Measurements from ENCODE around the gene TMPRSS9.

Gene TMPRSS9

GRCh38 chr19:2441096-2441752 lies 81.2 kb downstream of the TMPRSS9 start:
- CTCF ChIA-PET: interaction anchor here (0.8 kb wide), 1 partner anchor 170 kb away, joined by 3 read pairs; no protein-coding TSS in a partner anchor
- H3K4me1 ChIP-seq (ENCODE audit: control insufficient read depth, insufficient read depth, low read length): no peaks in the 10 kb centered on the region
- TF ChIP-seq ZNF223 (tag by site-specific recombination; IDR thresholded peaks at IDR 0.05) (no peak), EGR2 (tag by site-specific recombination; IDR thresholded peaks at IDR 0.05; ENCODE audit: low read depth) (no peak), ZNF776 (tag by site-specific recombination; IDR thresholded peaks at IDR 0.05; ENCODE audit: borderline replicate concordance) (no peak), ZEB2 (tag by site-specific recombination; IDR thresholded peaks at IDR 0.05) (no peak), ZNF658 (tag by site-specific recombination; IDR thresholded peaks at IDR 0.05) (no peak), SETDB1 (IDR thresholded peaks at IDR 0.05; ENCODE audit: insufficient read length, low read length) (no peak), OVOL3 (tag by site-specific recombination; IDR thresholded peaks at IDR 0.05) (no peak), ZNF558 (tag by site-specific recombination; IDR thresholded peaks at IDR 0.05) (no peak), ZNF488 (tag by site-specific recombination; IDR thresholded peaks at IDR 0.05) (no peak), TSHZ1 (tag by site-specific recombination; IDR thresholded peaks at IDR 0.05; ENCODE audit: borderline replicate concordance) (no peak), ZNF433 (tag by site-specific recombination; IDR thresholded peaks at IDR 0.05; ENCODE audit: low read depth) (no peak), ZNF792 (tag by site-specific recombination; IDR thresholded peaks at IDR 0.05) (no peak), ELK4 (IDR thresholded peaks at IDR 0.05; ENCODE audit: borderline replicate concordance, low read depth, low read length) (no peak)
- TF ChIP-seq, protein P1, sequence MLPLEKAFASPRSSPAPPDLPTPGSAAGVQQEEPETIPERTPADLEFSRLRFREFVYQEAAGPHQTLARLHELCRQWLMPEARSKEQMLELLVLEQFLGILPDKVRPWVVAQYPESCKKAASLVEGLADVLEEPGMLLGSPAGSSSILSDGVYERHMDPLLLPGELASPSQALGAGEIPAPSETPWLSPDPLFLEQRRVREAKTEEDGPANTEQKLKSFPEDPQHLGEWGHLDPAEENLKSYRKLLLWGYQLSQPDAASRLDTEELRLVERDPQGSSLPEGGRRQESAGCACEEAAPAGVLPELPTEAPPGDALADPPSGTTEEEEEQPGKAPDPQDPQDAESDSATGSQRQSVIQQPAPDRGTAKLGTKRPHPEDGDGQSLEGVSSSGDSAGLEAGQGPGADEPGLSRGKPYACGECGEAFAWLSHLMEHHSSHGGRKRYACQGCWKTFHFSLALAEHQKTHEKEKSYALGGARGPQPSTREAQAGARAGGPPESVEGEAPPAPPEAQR (tag by site-specific recombination; IDR thresholded peaks at IDR 0.05): no peak
- POLR2A ChIA-PET: interaction anchor here (0.7 to 1.6 kb wide), 3 partner anchors 14 to 37 kb away, joined by 3 to 5 read pairs (median 3); partner anchors contain the start of genes GADD45B and TIMM13
- H3K9me3 ChIP-seq (ENCODE audit: control insufficient read depth, insufficient read depth, low read depth, low read length): no peaks in the 10 kb centered on the region
- no peak overlapping the region for H3K4me3 ChIP-seq (ENCODE audit: low read depth, low read length)
- no peak overlapping the region for H3K27ac ChIP-seq (ENCODE audit: extremely low read depth, low read depth, low read length)
- peaks cover 15 to 75% of the 10 kb centered on the region in 2 experiments; a peak in 2 of 3 replicates for H3K36me3 ChIP-seq (ENCODE audit: control insufficient read depth in 2 of 2, insufficient read depth in 1 of 2, low read length in 2 of 2)

DNA sequence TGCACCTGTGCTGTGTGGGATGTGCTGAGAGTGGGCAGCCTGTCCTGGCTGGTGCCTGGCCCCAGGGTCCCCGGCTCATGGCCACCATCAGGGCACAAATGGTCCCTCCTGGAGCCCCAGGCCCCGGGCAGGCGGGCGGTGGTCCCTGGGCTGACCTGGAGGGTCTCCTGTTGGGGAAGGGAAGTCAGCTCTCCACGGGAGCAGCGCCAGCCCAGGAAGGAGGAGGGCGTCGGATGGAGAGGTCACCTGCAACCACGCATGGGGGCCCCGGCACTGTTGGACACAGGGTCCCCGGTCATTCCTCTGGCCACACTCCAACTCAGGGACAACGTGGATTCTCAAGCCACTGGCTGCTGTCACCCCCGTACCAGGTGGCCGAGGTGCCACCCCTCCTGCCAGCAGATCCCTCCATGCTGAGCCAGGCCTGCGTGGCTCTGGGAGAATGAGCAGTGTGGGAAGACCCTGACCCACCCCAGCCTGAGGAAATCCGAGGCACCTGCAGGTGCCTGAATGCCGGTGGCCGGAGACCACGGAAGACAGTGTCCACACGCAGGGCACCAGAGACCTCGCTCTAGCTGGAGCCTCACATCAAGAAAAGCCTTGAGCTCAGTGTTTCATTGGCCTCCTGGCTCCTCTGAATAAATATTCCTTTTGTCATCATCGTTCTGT lies 83.2 kb downstream of the TMPRSS9 start:
- CTCF ChIA-PET: interaction anchor here (0.6 to 0.7 kb wide), 2 partner anchors 194 to 204 kb away, joined by 3 to 4 read pairs; no protein-coding TSS in a partner anchor
- POLR2A ChIA-PET: interaction anchor here (2.1 kb wide), 1 partner anchor 33 kb away, joined by 7 read pairs; the partner anchor contains the start of gene GADD45B
- Histone ChIP-seq H3K27ac (ENCODE audit: extremely low read depth, low read depth, low read length) (no peak overlapping the region), H3K4me3 (ENCODE audit: low read depth, low read length) (no peak overlapping the region), H3K9me3 (ENCODE audit: control insufficient read depth, insufficient read depth, low read depth, low read length) (no peaks in the 10 kb centered on the region), H3K4me1 (ENCODE audit: control insufficient read depth, insufficient read depth, low read length) (no peaks in the 10 kb centered on the region), H3K36me3 (ENCODE audit: control insufficient read depth in 2 of 2, insufficient read depth in 1 of 2, low read length in 2 of 2) (peaks cover 10 to 70% of the 10 kb centered on the region in 2 experiments; a peak in 2 of 3 replicates)
- TF ChIP-seq YY2 (tag by site-specific recombination; IDR thresholded peaks at IDR 0.05): no peak
- TF ChIP-seq, protein P2, sequence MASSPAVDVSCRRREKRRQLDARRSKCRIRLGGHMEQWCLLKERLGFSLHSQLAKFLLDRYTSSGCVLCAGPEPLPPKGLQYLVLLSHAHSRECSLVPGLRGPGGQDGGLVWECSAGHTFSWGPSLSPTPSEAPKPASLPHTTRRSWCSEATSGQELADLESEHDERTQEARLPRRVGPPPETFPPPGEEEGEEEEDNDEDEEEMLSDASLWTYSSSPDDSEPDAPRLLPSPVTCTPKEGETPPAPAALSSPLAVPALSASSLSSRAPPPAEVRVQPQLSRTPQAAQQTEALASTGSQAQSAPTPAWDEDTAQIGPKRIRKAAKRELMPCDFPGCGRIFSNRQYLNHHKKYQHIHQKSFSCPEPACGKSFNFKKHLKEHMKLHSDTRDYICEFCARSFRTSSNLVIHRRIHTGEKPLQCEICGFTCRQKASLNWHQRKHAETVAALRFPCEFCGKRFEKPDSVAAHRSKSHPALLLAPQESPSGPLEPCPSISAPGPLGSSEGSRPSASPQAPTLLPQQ (tag by site-specific recombination; IDR thresholded peaks at IDR 0.05): no peak
- no peak for TF ChIP-seq ZNF701 (tag by site-specific recombination; IDR thresholded peaks at IDR 0.05)
- no peak for TF ChIP-seq ZNF335 (tag by site-specific recombination; conservative IDR thresholded peaks at IDR 0.05)
- TF ChIP-seq ZNF350 (tag by site-specific recombination; IDR thresholded peaks at IDR 0.05): no peak
- no peak for TF ChIP-seq ZNF280C (tag by site-specific recombination; IDR thresholded peaks at IDR 0.05)
- TF ChIP-seq RBAK (tag by site-specific recombination; IDR thresholded peaks at IDR 0.05): no peak

Data from HEK293 (cell line).